ENCODE data around the gene LTBP3. TPM values are rescaled to one million over a fixed set of nuclear protein-coding genes. Genes with fewer than 3 reads are reported as not detected.
"Not testable (repeated sequence)": the region's sequence is repeated elsewhere in the genome, so short reads cannot be mapped to it uniquely, and the experiment has no call there.

Gene LTBP3
- total and polyA plus RNA-seq, 2 of the 4 experiments (the other 2 are of a cell fraction), result 6.6 to 145 TPM

DNA sequence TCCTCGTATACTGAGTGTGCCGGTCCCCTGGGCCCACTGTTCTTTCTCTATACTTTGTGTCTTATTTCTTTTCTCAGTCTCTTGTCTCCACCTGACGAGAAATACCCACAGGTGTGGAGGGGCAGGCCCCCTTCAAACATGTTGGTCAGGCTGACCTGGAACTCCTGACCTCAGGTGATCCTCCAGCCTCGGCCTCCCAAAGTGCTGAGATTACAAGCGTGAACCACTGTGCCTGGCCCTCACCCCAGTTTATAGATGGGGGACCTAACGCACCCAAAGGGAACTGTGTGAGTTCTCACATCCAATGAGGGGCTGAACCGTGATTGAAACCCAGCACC, 34.6 kb downstream of the LTBP3 start:
- H2AFZ ChIP-seq (replicated peaks; ENCODE audit: low read length, poor library complexity), result peak overlapping the region; percentile 18
- H3K4me3 ChIP-seq (ENCODE audit: insufficient read depth, low read depth, low read length); H3K9ac ChIP-seq (ENCODE audit: low read depth, low read length); H2BK15ac ChIP-seq (ENCODE audit: low read depth, low read length); in situ Hi-C loops (cut with MboI; ENCODE audit: low sequenced_read_pairs); H2BK20ac ChIP-seq (ENCODE audit: low read depth, low read length); H3K9me1 ChIP-seq (ENCODE audit: insufficient read depth, low read length); H3K27ac ChIP-seq (ENCODE audit: insufficient read depth, low read length); POLR2A ChIA-PET (ENCODE audit: unreplicated experiment); H3K56ac ChIP-seq (ENCODE audit: extremely low read depth, insufficient read depth, low read length); H3K14ac ChIP-seq (replicated peaks; ENCODE audit: low read depth, low read length); DNase-seq; H4K8ac ChIP-seq (ENCODE audit: low read depth in 2 of 2, low read length in 2 of 2); H2BK5ac ChIP-seq (ENCODE audit: low read depth, low read length, poor library complexity, severe bottlenecking); H3K27me3 ChIP-seq (ENCODE audit: control insufficient read depth, insufficient read depth, low read length); H4K5ac ChIP-seq (ENCODE audit: low read depth, low read length); H2BK120ac ChIP-seq (ENCODE audit: low read depth, low read length); intact Hi-C loops (cut with micrococcal nuclease); H3K4ac ChIP-seq (ENCODE audit: low read depth, low read length); ATAC-seq (ENCODE audit: low read depth); H4K91ac ChIP-seq (ENCODE audit: insufficient read depth, low read depth, low read length); H3K4me2 ChIP-seq (ENCODE audit: low read depth, low read length); BruUV-seq (replicated peaks); H2AK9ac ChIP-seq (replicated peaks; ENCODE audit: low read depth, low read length, poor library complexity); CTCF ChIA-PET; H3K9me3 ChIP-seq (ENCODE audit: control insufficient read depth, insufficient read depth, low read length); dilution Hi-C loops (cut with HindIII; ENCODE audit: low sequenced_read_pairs, unreplicated experiment); H3K18ac ChIP-seq (ENCODE audit: low read depth, low read length): not testable (repeated sequence)
- H3K36me3 ChIP-seq (ENCODE audit: control insufficient read depth, insufficient read depth, low read length), result peaks cover 17% of the 10 kb centered on the region
- peaks cover 12% of the 10 kb centered on the region for H3K4me1 ChIP-seq (ENCODE audit: control insufficient read depth, insufficient read depth, low read length)
- peak overlapping the region; percentile 24; the same call in 1 of the 2 replicates for H3K23ac ChIP-seq (ENCODE audit: low read depth, low read length)
- peak overlapping the region; percentile 31; the same call in 1 of the 2 replicates for H2AK5ac ChIP-seq (ENCODE audit: low read depth, low read length)
- H4K20me1 ChIP-seq (ENCODE audit: insufficient read depth, low read length), result peaks cover 19% of the 10 kb centered on the region; the same call in 1 of the 2 replicates
- peaks cover 15 to 37% of the 10 kb centered on the region in 2 experiments; a peak in 3 of 4 replicates for H3K79me1 ChIP-seq (ENCODE audit: low read depth in 1 of 2, low read length in 2 of 2)
- 96% methylated on average over 4 of the region's 7 CpGs; no CpG with 5 or more reads in 1 of the 2 experiments for WGBS, 2 experiments (ENCODE audit: extremely low coverage in 2 of 2, insufficient read length in 1 of 2)

DNA sequence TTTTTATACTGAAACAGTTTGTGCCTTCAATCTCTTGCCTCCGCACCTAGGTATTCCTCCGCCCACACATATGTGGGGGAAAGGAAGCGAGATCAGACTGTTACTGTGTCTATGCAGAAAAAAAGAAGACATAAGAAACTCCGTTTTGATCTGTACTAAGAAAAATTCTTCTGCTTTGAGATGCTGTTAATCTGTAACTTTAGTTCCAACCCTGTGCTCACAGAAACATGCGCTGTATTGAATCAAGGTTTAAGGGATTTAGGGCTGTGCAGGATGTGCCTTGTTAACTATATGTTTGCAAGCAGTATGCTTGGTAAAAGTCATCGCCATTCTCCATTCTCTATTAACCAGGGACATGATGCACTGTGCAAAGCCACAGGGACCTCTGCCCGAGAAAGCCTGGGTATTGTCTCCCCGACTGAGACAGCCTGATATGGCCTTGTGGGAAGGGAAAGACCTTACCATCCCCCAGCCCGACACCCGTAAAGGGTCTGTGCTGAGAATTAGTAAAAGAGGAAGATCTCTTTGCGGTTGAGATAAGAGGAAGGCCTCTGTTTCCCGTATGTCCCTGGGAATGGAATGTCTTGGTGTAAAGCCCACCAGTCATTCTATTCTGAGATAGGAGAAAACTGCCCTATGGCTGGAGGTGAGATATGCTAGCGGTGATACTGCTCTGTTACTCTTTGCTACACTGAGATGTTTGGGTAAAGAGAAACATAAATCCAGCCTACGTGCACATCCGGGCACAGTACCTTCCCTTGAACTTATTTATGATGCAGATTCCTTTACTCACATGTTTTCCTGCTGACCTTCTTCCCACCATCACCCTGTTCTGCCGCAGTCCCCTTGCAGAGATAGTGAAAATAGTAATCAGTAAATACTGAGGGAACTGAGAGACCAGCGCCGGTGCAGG, 35.2 kb downstream of the LTBP3 start:
- ATAC-seq (ENCODE audit: low read depth); H2BK20ac ChIP-seq (ENCODE audit: low read depth, low read length); H3K9me3 ChIP-seq (ENCODE audit: control insufficient read depth, insufficient read depth, low read length); H3K23ac ChIP-seq (ENCODE audit: low read depth, low read length); H3K9me1 ChIP-seq (ENCODE audit: insufficient read depth, low read length); DNase-seq; H2AK9ac ChIP-seq (replicated peaks; ENCODE audit: low read depth, low read length, poor library complexity); H3K4me3 ChIP-seq (ENCODE audit: insufficient read depth, low read depth, low read length); BruUV-seq (replicated peaks); H3K27ac ChIP-seq (ENCODE audit: insufficient read depth, low read length); in situ Hi-C loops (cut with MboI; ENCODE audit: low sequenced_read_pairs); H3K56ac ChIP-seq (ENCODE audit: extremely low read depth, insufficient read depth, low read length); H2AFZ ChIP-seq (replicated peaks; ENCODE audit: low read length, poor library complexity); H2BK15ac ChIP-seq (ENCODE audit: low read depth, low read length); dilution Hi-C loops (cut with HindIII; ENCODE audit: low sequenced_read_pairs, unreplicated experiment); CTCF ChIA-PET; H3K18ac ChIP-seq (ENCODE audit: low read depth, low read length); H4K5ac ChIP-seq (ENCODE audit: low read depth, low read length); intact Hi-C loops (cut with micrococcal nuclease); H4K91ac ChIP-seq (ENCODE audit: insufficient read depth, low read depth, low read length); H3K27me3 ChIP-seq (ENCODE audit: control insufficient read depth, insufficient read depth, low read length); H3K4ac ChIP-seq (ENCODE audit: low read depth, low read length); H2BK120ac ChIP-seq (ENCODE audit: low read depth, low read length); H3K4me2 ChIP-seq (ENCODE audit: low read depth, low read length); H2BK5ac ChIP-seq (ENCODE audit: low read depth, low read length, poor library complexity, severe bottlenecking); H3K9ac ChIP-seq (ENCODE audit: low read depth, low read length); H4K8ac ChIP-seq (ENCODE audit: low read depth in 2 of 2, low read length in 2 of 2); H3K14ac ChIP-seq (replicated peaks; ENCODE audit: low read depth, low read length); POLR2A ChIA-PET (ENCODE audit: unreplicated experiment); H2AK5ac ChIP-seq (ENCODE audit: low read depth, low read length): not testable (repeated sequence)
- H3K4me1 ChIP-seq (ENCODE audit: control insufficient read depth, insufficient read depth, low read length), result peaks cover 12% of the 10 kb centered on the region
- no CpG with 5 or more reads among the region's 18 CpGs for WGBS, 2 experiments (ENCODE audit: extremely low coverage in 2 of 2, insufficient read length in 1 of 2)
- H3K36me3 ChIP-seq (ENCODE audit: control insufficient read depth, insufficient read depth, low read length), result peaks cover 16% of the 10 kb centered on the region
- H4K20me1 ChIP-seq (ENCODE audit: insufficient read depth, low read length), result peaks cover 19% of the 10 kb centered on the region; the same call in 1 of the 2 replicates
- H3K79me1 ChIP-seq (ENCODE audit: low read depth in 1 of 2, low read length in 2 of 2), result peaks cover 14 to 31% of the 10 kb centered on the region in 2 experiments; a peak in 3 of 4 replicates

Data from IMR-90 (cell line).